Cardiac septum (tissue), 1 donor: Measurements from ENCODE around the gene PPP1R3C. TPM values are rescaled to one million over a fixed set of nuclear protein-coding genes. Genes with fewer than 3 reads are reported as not detected.

Experiments used
- DNase-seq: peaks from one replicate; pipeline ENCODE4 v3.0.0-alpha.2; 2020; ENCODE audit warnings: low spot score
- intact Hi-C: fragments of 100-400 bp; cut with DNase I; formaldehyde crosslinking; loops from one replicate; pipeline ENCODE4 v1.14.0; 2022
- total RNA-seq: library from RNA; stranded (reverse); fragmentation: NEBNext Ultra II Directional; extraction: Animal tissue kit (Norgen Biotek cat#: 25700); gene quantifications from one replicate; pipeline ENCODE4 v1.2.1, GENCODE V29; 2021
- donor health status: DM: no; HTN: no; CAD: no.

PPP1R3C gene
- total RNA-seq, 1 donor from 2014 or later = 212 TPM

- DNase-seq = no peak
These were observed 1.4 kb upstream of the PPP1R3C start for GRCh38 chr10:91634246-91634645.

GRCh38 chr10:91630625-91631024, 2.2 kb downstream of the PPP1R3C start:
- intact Hi-C loops = loop anchor here (5.0 kb wide), 1 partner anchor 333 kb away; no protein-coding TSS in a partner anchor
- DNase-seq = no peak

More at GRCh38 chr10:91634246-91634645, 1.4 kb upstream of the PPP1R3C start:
- intact Hi-C loops = loop anchor here (5.0 kb wide), 1 partner anchor 337 kb away; no protein-coding TSS in a partner anchor

GRCh38 chr10:91629715-91630549, 2.9 kb downstream of the PPP1R3C start:
- intact Hi-C loops = loop anchor here (5.0 kb wide), 1 partner anchor 333 kb away; no protein-coding TSS in a partner anchor
- DNase-seq = no peak

- no peak for DNase-seq
- intact Hi-C loops = no loop called here
These were observed 4.5 kb downstream of the PPP1R3C start for GRCh38 chr10:91628383-91628782.

- no peak for DNase-seq
- intact Hi-C loops = no loop called here
These were observed 5.3 kb downstream of the PPP1R3C start for GRCh38 chr10:91627344-91628102.

GRCh38 chr10:91626936-91627335, 5.9 kb downstream of the PPP1R3C start:
- DNase-seq = no peak
- intact Hi-C loops = no loop called here

- no peak for DNase-seq
- intact Hi-C loops = no loop called here
These were observed 8.2 kb downstream of the PPP1R3C start for GRCh38 chr10:91624633-91625032.

GRCh38 chr10:91622601-91623000, 10.3 kb downstream of the PPP1R3C start:
- intact Hi-C loops = no loop called here
- DNase-seq = no peak

- intact Hi-C loops = no loop called here
- no peak for DNase-seq
These were observed 11.3 kb downstream of the PPP1R3C start for GRCh38 chr10:91621483-91622113.

- no peak for DNase-seq
- intact Hi-C loops = no loop called here
These were observed 15.7 kb downstream of the PPP1R3C start for GRCh38 chr10:91617072-91617609.

GRCh38 chr10:91616137-91616536, 16.7 kb downstream of the PPP1R3C start:
- intact Hi-C loops = no loop called here
- no peak for DNase-seq

- intact Hi-C loops = no loop called here
- no peak for DNase-seq
These were observed 18.6 kb downstream of the PPP1R3C start for GRCh38 chr10:91614225-91614624.

GRCh38 chr10:91613411-91614187, 19.3 kb downstream of the PPP1R3C start:
- no peak for DNase-seq
- intact Hi-C loops = no loop called here

GRCh38 chr10:91610919-91611318, 22.0 kb downstream of the PPP1R3C start:
- DNase-seq = no peak
- intact Hi-C loops = no loop called here

- intact Hi-C loops = no loop called here
- DNase-seq = no peak
These were observed 22.4 kb downstream of the PPP1R3C start for GRCh38 chr10:91610444-91610843.

- intact Hi-C loops = loop anchor here (1.0 to 2.0 kb wide), 2 partner anchors 19 to 25 kb away; partner anchors contain the start of gene PPP1R3C
- no peak for DNase-seq
These were observed 25.0 kb downstream of the PPP1R3C start for GRCh38 chr10:91607646-91608403.

GRCh38 chr10:91605968-91606367, 26.9 kb downstream of the PPP1R3C start:
- intact Hi-C loops = no loop called here
- DNase-seq = no peak
